Ovary (tissue), 10 donors: Measurements from ENCODE around the gene KLHL4. TPM values are rescaled to one million over a fixed set of nuclear protein-coding genes. Genes with fewer than 3 reads are reported as not detected.
"Not testable (repeated sequence)": the region's sequence is repeated elsewhere in the genome, so short reads cannot be mapped to it uniquely, and the experiment has no call there.

Experiments
- DNase-seq, 5 donors: peaks; one replicate each; pipeline ENCODE4 v3.0.0-alpha.2; 2019 to 2020
- H3K27ac ChIP-seq, 2 donors: fragments of 200-600 bp; one replicate each; pipeline versions ENCODE4 v1.5.1 to v1.8.0; 2019 to 2022
- H3K27me3 ChIP-seq: fragments of 200-600 bp; one replicate; pipeline ENCODE4 v1.8.0; 2022
- H3K36me3 ChIP-seq: fragments of 200-600 bp; sonication (generic); one replicate; pipeline ENCODE4 v1.5.1; 2019
- H3K4me1 ChIP-seq: one replicate; pipeline ENCODE4 v1.8.1; 2013; ENCODE audit warnings: mild to moderate bottlenecking, moderate library complexity; ENCODE audit not compliant: insufficient read depth
- H3K4me3 ChIP-seq: fragments of 200-600 bp; sonication (generic); one replicate; pipeline ENCODE4 v1.5.1; 2017
- H3K9me3 ChIP-seq, 2 donors: fragments of 200-600 bp in 1 of 2; sonication (generic) in 1 of 2; one replicate each; pipeline versions ENCODE4 v1.5.1 to v1.8.1; 2013 to 2019; ENCODE audit warnings: mild to moderate bottlenecking in 1 of 2, moderate library complexity in 1 of 2
- CTCF ChIP-seq, 3 donors: fragments of 450-650 bp in 2 of 3; fragments of 200-600 bp in 1 of 3; IDR thresholded peaks; one replicate each; pipeline versions ENCODE4 v1.5.1 to v1.8.0; 2016 to 2022; ENCODE audit warnings: antibody characterized with exemption in 3 of 3, mild to moderate bottlenecking in 1 of 3
- EP300 ChIP-seq: sonication (generic); formaldehyde crosslinking; IDR thresholded peaks from one replicate; pipeline ENCODE4 v1.6.1; 2017; ENCODE audit warnings: antibody characterized with exemption
- POLR2A ChIP-seq: fragments of 450-650 bp; IDR thresholded peaks from one replicate; pipeline ENCODE4 v1.6.1; 2017; ENCODE audit warnings: antibody characterized with exemption, mild to moderate bottlenecking, moderate library complexity
- WGBS, 3 donors: extraction: QIAGEN DNeasy Blood & Tissue Kit in 1 of 3; methylation state at CpG; one replicate each; pipeline versions ENCODE4 v1.1.5 to v1.1.7; 2013 to 2017; 5-methylcytosine and 5-hydroxymethylcytosine counted together
- intact Hi-C, 4 donors: fragments of 100-400 bp; cut with DNase I; formaldehyde crosslinking; loops; one replicate each; pipeline versions ENCODE4 v1.11.0 to v1.15.1; 2022 to 2023
- long read RNA-seq, 3 donors: library from polyadenylated mRNA in 2 of 3; unstranded in 2 of 3; transcript quantifications; one replicate each; pipeline ENCODE4 v2.0.0 and lab custom pipeline, GENCODE V29; 2021 to 2026
- polyA plus RNA-seq, 2 donors: library from polyadenylated mRNA; stranded (reverse); fragments of 200-250 nt in 1 of 2; fragments of 350-450 nt in 1 of 2; fragmentation: Illumina TruSeq in 1 of 2; extraction: RNeasy Lipid Tissue Mini Kit (QIAGEN cat#74804) in 1 of 2; gene quantifications; one replicate each; pipeline ENCODE4 v1.2.3, GENCODE V29; 2013 to 2014
- total RNA-seq, 7 donors: library from RNA; depleted of rRNA in 2 of 7; stranded (reverse); fragments of >200 nt in 2 of 7; fragmentation: NEBNext Ultra II Directional in 3 of 7; extraction: Animal tissue kit (Norgen Biotek cat#: 25700) in 3 of 7; gene quantifications; one replicate each; pipeline versions ENCODE4 v1.1.0 to v1.2.4, GENCODE V29; 2016 to 2023
- donor health status: DM: no; HTN: no; CAD: no; lungs with moderate emphysema.
- donor health status: DM: no; HTN: no; CAD: no.
- donor health status: Bipolar disorder and iron deficiency.
- donor health status: DM: yes; HTN: yes; CAD: no.
- donor health status: DM: no; HTN: no; CAD: no.
- donor health status: DM: yes; HTN: yes; CAD: no.

The KLHL4 gene
- total RNA-seq (10 to 100 TPM in 5 of 7 donors, 1 to 10 TPM in 2; 3.9 to 24.0 (median 12.9) TPM), polyA plus RNA-seq (10 to 100 TPM in 1 of 2 donors, 1 to 10 TPM in 1; 4.7 to 38.9 TPM)
- long read RNA-seq, donor 1, full-length matches to known transcripts = 9 of 28 reads
- long read RNA-seq, donor 1, partial matches to known transcripts = 3 of 28 reads
- long read RNA-seq, donor 1, other reads (novel, unspliced or antisense) = 16 of 28 reads
- long read RNA-seq, donor 2, full-length matches to known transcripts = 7 of 7 reads
- long read RNA-seq, donor 2, partial matches to known transcripts = 0 of 7 reads
- long read RNA-seq, donor 2, other reads (novel, unspliced or antisense) = 0 of 7 reads
- long read RNA-seq, donor 3, full-length matches to known transcripts = 11 of 19 reads
- long read RNA-seq, donor 3, partial matches to known transcripts = 2 of 19 reads
- long read RNA-seq, donor 3, other reads (novel, unspliced or antisense) = 6 of 19 reads

GRCh38 chrX:87517571-87518141, at the start of gene KLHL4:
Gene KLHL4, plus strand, starts transcription at chrX:87517802. Its CDS starts 92 bp downstream, at chrX:87517894.
- 13 to 25% (median 20%) methylated on average over 8 of the region's 8 CpGs for WGBS, 3 donors
- Histone ChIP-seq H3K4me3 (peak within 1 kb of the TSS; percentile 38), H3K4me1 (no peaks in the 10 kb centered on the region), H3K27ac (peak within 1 kb of the TSS in 1 of 2 donors; percentile 64), H3K27me3 (no peaks in the 10 kb centered on the region), H3K36me3 (no peaks in the 10 kb centered on the region), H3K9me3 (no peaks in the 10 kb centered on the region)
- intact Hi-C loops = no loop called here
- TF ChIP-seq CTCF (IDR thresholded peaks at IDR 0.05) (no peak), EP300 (no peak), POLR2A (no peak)
- DNase-seq = peak; percentile 23 to 38 (median 26)

- Histone ChIP-seq H3K27me3 (no peaks in the 10 kb centered on the region), H3K4me1 (no peaks in the 10 kb centered on the region), H3K4me3 (no peak overlapping the region), H3K36me3 (no peaks in the 10 kb centered on the region), H3K9me3 (no peaks in the 10 kb centered on the region), H3K27ac (no peak overlapping the region)
- intact Hi-C loops = no loop called here
- TF ChIP-seq POLR2A (no peak), CTCF (IDR thresholded peaks at IDR 0.05) (no peak), EP300 (no peak)
- WGBS, 3 donors = 4 to 20% (median 8%) methylated on average over 2 of the region's 2 CpGs
- DNase-seq = no peak
Observed at GRCh38 chrX:87468941-87469340, 48.7 kb upstream of the KLHL4 start.

GRCh38 chrX:87475793-87476192, 41.8 kb upstream of the KLHL4 start:
- DNase-seq = no peak
- TF ChIP-seq POLR2A (no peak), CTCF (IDR thresholded peaks at IDR 0.05) (no peak)
- WGBS, 3 donors = 50 to 63% (median 57%) methylated on average over 1 of the region's 1 CpG
- H3K27ac ChIP-seq = no peak overlapping the region
- H3K4me3 ChIP-seq = no peak overlapping the region
- no peaks in the 10 kb centered on the region for H3K27me3 ChIP-seq
- no peaks in the 10 kb centered on the region for H3K36me3 ChIP-seq
- H3K4me1 ChIP-seq = no peaks in the 10 kb centered on the region
- no peaks in the 10 kb centered on the region for H3K9me3 ChIP-seq
- intact Hi-C loops = no loop called here

- H3K9me3 ChIP-seq, H3K4me3 ChIP-seq, H3K27ac ChIP-seq, H3K36me3 ChIP-seq, H3K27me3 ChIP-seq, intact Hi-C loops, DNase-seq, H3K4me1 ChIP-seq: not testable (repeated sequence)
- WGBS, 3 donors = 92 to 93% (median 93%) methylated on average over 16 of the region's 16 CpGs
Observed at GRCh38 chrX:87478703-87479102, 38.9 kb upstream of the KLHL4 start.

- WGBS, 3 donors = 72 to 81% (median 78%) methylated on average over 2 of the region's 2 CpGs
- H3K9me3 ChIP-seq = no peaks in the 10 kb centered on the region
- H3K4me3 ChIP-seq = no peak overlapping the region
- no peak for DNase-seq
- H3K4me1 ChIP-seq = no peaks in the 10 kb centered on the region
- no peak for TF ChIP-seq CTCF (IDR thresholded peaks at IDR 0.05)
- TF ChIP-seq EP300 = no peak
- no peak for TF ChIP-seq POLR2A
- H3K27ac ChIP-seq = no peak overlapping the region
- H3K36me3 ChIP-seq = no peaks in the 10 kb centered on the region
- no peaks in the 10 kb centered on the region for H3K27me3 ChIP-seq
- intact Hi-C loops = no loop called here
Observed at GRCh38 chrX:87489071-87489470, 28.5 kb upstream of the KLHL4 start.
